ENCODE results near the gene NMT2.

- TF ChIP-seq EZH2 (IDR thresholded peaks at IDR 0.05; ENCODE audit: borderline replicate concordance, low read depth, low read length, poor library complexity, severe bottlenecking) (no peak), CTCF (conservative IDR thresholded peaks at IDR 0.05; ENCODE audit: low read depth, low read length) (no peak)
Observed at GRCh38 chr10:15059914-15060313, 108.6 kb downstream of the NMT2 start.
